ENCODE data around the gene DDC.
"Not testable (repeated sequence)": the region's sequence is repeated elsewhere in the genome, so short reads cannot be mapped to it uniquely, and the experiment has no call there.

The DDC gene

DNA sequence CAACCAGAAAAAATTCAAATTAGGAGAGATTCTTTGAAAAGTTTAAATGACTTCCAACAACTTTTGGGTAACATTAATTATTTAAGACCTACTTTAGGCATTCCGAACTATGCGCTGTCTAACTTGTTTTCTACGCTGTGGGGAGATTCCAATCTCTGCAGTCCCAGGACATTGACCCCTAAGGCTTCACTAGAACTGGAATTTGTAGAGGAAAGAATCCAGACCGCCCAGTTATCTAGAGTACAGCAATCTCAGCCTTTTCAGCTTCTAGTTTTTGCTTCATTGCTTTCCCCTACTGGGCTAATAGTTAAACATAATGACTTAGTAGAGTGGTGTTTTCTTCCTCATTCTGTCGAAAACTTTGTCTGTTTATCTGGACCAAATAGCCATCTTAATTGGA lies 14.9 kb upstream of the DDC start:
- Histone ChIP-seq H3K9ac (ENCODE audit: low read depth, low read length) (no peak overlapping the region), H3K9me3 (ENCODE audit: control insufficient read depth, insufficient read depth, low read length) (peaks cover 12% of the 10 kb centered on the region), H3K36me3 (ENCODE audit: insufficient read depth, low read length) (no peaks in the 10 kb centered on the region; the same call in 1 of the 2 replicates), H3K4me1 (ENCODE audit: insufficient read depth, low read length) (no peaks in the 10 kb centered on the region)

GRCh38 chr7:50578105-50578504 lies 12.9 kb upstream of the DDC start:
- H3K4me1 ChIP-seq (ENCODE audit: insufficient read depth, low read length); H3K9ac ChIP-seq (ENCODE audit: low read depth, low read length); H3K9me3 ChIP-seq (ENCODE audit: control insufficient read depth, insufficient read depth, low read length); H3K36me3 ChIP-seq (ENCODE audit: insufficient read depth, low read length): not testable (repeated sequence)

DNA sequence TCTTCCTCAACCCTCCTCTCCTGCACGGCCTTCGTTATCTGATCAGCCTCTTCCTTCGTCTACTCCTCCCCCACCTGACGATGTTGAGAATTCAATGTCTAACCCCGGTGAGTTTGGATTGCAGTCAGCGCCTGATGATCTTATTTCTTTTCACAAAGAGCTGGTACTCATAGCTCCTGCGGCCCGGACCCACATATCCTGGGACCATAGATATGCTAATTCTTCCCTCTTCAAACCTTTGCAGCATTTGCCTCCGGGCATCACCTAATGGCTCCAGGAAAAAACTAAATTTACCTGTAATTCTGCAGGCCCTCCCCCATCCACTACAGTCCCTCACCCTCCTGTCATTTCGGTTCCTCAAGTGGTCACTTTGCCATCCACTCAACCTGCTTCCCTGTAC lies 12.4 kb upstream of the DDC start:
- Histone ChIP-seq H3K9ac (ENCODE audit: low read depth, low read length) (no peak overlapping the region), H3K9me3 (ENCODE audit: control insufficient read depth, insufficient read depth, low read length) (peaks cover 10% of the 10 kb centered on the region), H3K4me1 (ENCODE audit: insufficient read depth, low read length) (no peaks in the 10 kb centered on the region), H3K36me3 (ENCODE audit: insufficient read depth, low read length) (no peaks in the 10 kb centered on the region)

DNA sequence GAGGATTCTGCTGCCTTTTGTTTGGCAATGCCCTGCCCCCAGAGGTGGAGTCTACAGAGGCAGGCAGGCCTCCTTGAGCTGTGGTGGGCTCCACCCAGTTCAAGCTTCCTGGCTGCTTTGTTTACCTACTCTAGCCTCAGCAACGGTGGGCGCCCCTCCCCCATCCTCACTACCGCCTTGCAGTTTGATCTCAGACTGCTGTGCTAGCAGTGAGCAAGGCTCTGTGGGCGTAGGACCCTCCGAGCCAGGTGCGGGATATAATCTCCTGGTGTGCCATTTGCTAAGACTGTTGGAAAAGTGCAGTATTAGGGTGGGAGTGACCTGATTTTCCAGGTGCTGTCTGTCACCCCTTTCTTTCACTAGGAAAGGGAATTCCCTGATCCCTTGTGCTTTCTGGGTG lies 11.2 kb upstream of the DDC start:
- H3K9me3 ChIP-seq (ENCODE audit: control insufficient read depth, insufficient read depth, low read length); H3K36me3 ChIP-seq (ENCODE audit: insufficient read depth, low read length); H3K9ac ChIP-seq (ENCODE audit: low read depth, low read length); H3K4me1 ChIP-seq (ENCODE audit: insufficient read depth, low read length): not testable (repeated sequence)

GRCh38 chr7:50567715-50568261 lies 2.6 kb upstream of the DDC start:
- Histone ChIP-seq H3K4me1 (ENCODE audit: insufficient read depth, low read length) (no peaks in the 10 kb centered on the region), H3K9me3 (ENCODE audit: control insufficient read depth, insufficient read depth, low read length) (no peaks in the 10 kb centered on the region), H3K36me3 (ENCODE audit: insufficient read depth, low read length) (no peaks in the 10 kb centered on the region), H3K9ac (ENCODE audit: low read depth, low read length) (no peak overlapping the region)

GRCh38 chr7:50565977-50566376 lies 772 bp upstream of the DDC start:
- H3K9ac ChIP-seq (ENCODE audit: low read depth, low read length): no peak overlapping the region
- no peaks in the 10 kb centered on the region for H3K36me3 ChIP-seq (ENCODE audit: insufficient read depth, low read length)
- H3K9me3 ChIP-seq (ENCODE audit: control insufficient read depth, insufficient read depth, low read length): no peaks in the 10 kb centered on the region
- no peaks in the 10 kb centered on the region for H3K4me1 ChIP-seq (ENCODE audit: insufficient read depth, low read length)

GRCh38 chr7:50565559-50565916 lies 333 bp upstream of the DDC start:
- no peak overlapping the region for H3K9ac ChIP-seq (ENCODE audit: low read depth, low read length)
- H3K4me1 ChIP-seq (ENCODE audit: insufficient read depth, low read length): no peaks in the 10 kb centered on the region
- H3K9me3 ChIP-seq (ENCODE audit: control insufficient read depth, insufficient read depth, low read length): no peaks in the 10 kb centered on the region
- H3K36me3 ChIP-seq (ENCODE audit: insufficient read depth, low read length): no peaks in the 10 kb centered on the region

DNA sequence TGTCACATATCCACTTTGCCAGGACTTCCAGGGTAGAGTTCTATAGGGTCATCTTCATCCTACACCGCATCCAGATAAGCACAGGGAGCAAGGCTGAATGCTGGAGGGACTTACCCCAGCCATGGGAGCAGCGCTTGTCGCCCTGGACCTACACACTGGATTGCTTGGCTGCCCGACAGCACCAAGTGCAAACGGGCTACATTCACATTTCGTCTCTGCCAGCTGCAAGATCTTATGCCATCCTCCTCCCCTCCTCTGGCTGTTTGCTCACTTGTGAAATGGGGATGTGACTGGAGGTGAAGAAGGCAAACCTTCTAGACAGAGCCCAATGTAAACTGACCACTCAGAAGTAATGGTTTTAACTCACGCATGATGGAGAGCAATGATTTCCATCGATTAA lies 1.0 kb downstream of the DDC start:
- Histone ChIP-seq H3K4me1 (ENCODE audit: insufficient read depth, low read length) (no peaks in the 10 kb centered on the region), H3K9ac (ENCODE audit: low read depth, low read length) (no peak overlapping the region), H3K36me3 (ENCODE audit: insufficient read depth, low read length) (no peaks in the 10 kb centered on the region), H3K9me3 (ENCODE audit: control insufficient read depth, insufficient read depth, low read length) (no peaks in the 10 kb centered on the region)

- no peak overlapping the region for H3K9ac ChIP-seq (ENCODE audit: low read depth, low read length)
- H3K9me3 ChIP-seq (ENCODE audit: control insufficient read depth, insufficient read depth, low read length): no peaks in the 10 kb centered on the region
- no peaks in the 10 kb centered on the region for H3K36me3 ChIP-seq (ENCODE audit: insufficient read depth, low read length)
- no peaks in the 10 kb centered on the region for H3K4me1 ChIP-seq (ENCODE audit: insufficient read depth, low read length)
Observed at GRCh38 chr7:50562136-50562535, 3.1 kb downstream of the DDC start.

DNA sequence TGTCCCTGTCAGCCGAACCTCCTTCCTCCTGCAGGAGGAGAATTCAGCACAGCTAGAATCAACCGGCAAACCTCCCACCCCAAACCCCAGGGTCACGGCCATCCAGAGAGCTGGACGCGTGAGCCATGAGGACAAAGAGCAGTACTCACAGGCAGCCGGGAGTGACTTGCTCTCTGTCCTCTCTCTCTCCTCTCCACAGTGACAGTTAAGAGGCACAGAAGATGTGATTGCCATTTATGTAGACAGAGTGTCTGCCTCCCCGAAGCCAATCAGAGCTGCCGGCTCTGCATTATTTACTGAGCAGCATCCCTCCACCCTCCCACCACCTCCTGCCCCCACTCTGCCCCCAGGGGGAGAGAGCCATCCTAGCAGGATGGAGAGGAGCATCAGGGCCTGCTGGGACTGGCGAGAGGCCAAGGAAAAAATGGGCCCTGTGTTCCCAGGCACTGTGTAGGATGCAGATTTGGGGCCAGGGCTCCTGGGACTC lies 4.3 kb downstream of the DDC start:
- Histone ChIP-seq H3K4me1 (ENCODE audit: insufficient read depth, low read length) (no peaks in the 10 kb centered on the region), H3K9me3 (ENCODE audit: control insufficient read depth, insufficient read depth, low read length) (no peaks in the 10 kb centered on the region), H3K36me3 (ENCODE audit: insufficient read depth, low read length) (no peaks in the 10 kb centered on the region), H3K9ac (ENCODE audit: low read depth, low read length) (no peak overlapping the region)

- Histone ChIP-seq H3K9ac (ENCODE audit: low read depth, low read length) (no peak overlapping the region), H3K4me1 (ENCODE audit: insufficient read depth, low read length) (no peaks in the 10 kb centered on the region), H3K9me3 (ENCODE audit: control insufficient read depth, insufficient read depth, low read length) (no peaks in the 10 kb centered on the region), H3K36me3 (ENCODE audit: insufficient read depth, low read length) (no peaks in the 10 kb centered on the region)
Observed at GRCh38 chr7:50559881-50560280, 5.3 kb downstream of the DDC start.

DNA sequence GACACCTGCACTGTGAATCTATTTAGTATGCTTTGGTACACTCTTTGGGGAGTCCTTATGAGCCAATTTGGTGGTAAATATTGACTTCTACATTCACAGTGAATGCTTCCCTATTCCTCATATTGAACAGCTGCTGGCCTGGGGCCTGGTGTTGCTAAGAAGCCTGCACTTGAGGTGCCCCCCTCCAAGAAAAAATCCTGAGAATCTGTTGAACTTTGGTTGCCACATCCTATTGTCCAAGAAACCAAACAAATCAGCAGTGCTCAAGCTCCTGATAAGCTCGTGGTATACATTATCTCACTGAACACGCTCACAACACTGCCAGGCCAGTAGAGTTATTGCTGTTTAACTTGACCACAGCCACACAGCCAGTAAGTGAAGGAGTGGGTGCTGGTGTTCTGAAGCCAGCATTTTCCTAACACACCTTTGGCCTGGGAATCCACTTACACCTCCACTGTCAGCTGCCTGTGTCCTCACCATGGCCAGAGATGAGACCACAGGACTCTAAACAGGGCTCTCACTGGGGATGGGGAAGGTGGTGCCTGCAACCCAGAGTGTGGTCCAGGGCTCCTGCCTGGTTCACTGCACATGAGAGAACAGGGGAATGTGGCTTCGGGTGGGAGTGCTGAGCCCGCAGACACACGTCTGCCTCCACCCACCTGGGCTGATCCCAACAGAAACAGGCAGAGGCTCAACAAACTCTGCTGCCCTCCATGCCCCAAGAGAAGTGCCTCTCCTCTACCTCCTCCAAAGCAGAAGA lies 6.7 kb downstream of the DDC start:
- Histone ChIP-seq H3K36me3 (ENCODE audit: insufficient read depth, low read length) (no peaks in the 10 kb centered on the region), H3K9me3 (ENCODE audit: control insufficient read depth, insufficient read depth, low read length) (no peaks in the 10 kb centered on the region), H3K9ac (ENCODE audit: low read depth, low read length) (no peak overlapping the region), H3K4me1 (ENCODE audit: insufficient read depth, low read length) (no peaks in the 10 kb centered on the region)

DNA sequence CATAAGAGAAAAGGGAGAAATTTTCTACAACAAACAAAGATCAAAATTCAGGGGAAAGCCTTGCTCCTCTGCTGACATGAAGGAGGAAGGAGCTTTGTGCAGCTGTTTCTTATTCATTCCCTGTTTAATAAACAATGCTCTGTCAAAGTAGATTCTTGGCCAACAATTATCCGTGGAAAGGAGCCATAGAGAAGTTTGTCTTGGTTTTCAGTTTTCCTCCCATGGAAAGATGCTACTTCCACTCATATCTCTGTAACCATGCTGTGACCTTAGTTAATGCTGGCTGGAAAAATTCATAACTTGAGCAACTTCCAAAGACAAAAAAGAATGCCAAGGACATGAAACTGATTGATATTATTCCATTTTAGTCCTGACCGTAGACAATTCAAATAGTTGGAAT lies 8.1 kb downstream of the DDC start:
- Histone ChIP-seq H3K9me3 (ENCODE audit: control insufficient read depth, insufficient read depth, low read length) (no peaks in the 10 kb centered on the region), H3K9ac (ENCODE audit: low read depth, low read length) (no peak overlapping the region), H3K36me3 (ENCODE audit: insufficient read depth, low read length) (no peaks in the 10 kb centered on the region), H3K4me1 (ENCODE audit: insufficient read depth, low read length) (no peaks in the 10 kb centered on the region)

- H3K9ac ChIP-seq (ENCODE audit: low read depth, low read length): no peak overlapping the region
- no peaks in the 10 kb centered on the region for H3K36me3 ChIP-seq (ENCODE audit: insufficient read depth, low read length)
- no peaks in the 10 kb centered on the region for H3K9me3 ChIP-seq (ENCODE audit: control insufficient read depth, insufficient read depth, low read length)
- H3K4me1 ChIP-seq (ENCODE audit: insufficient read depth, low read length): no peaks in the 10 kb centered on the region
Observed at GRCh38 chr7:50556247-50556991, 8.8 kb downstream of the DDC start.

GRCh38 chr7:50555594-50556140 lies 9.5 kb downstream of the DDC start:
- H3K4me1 ChIP-seq (ENCODE audit: insufficient read depth, low read length): no peaks in the 10 kb centered on the region
- no peak overlapping the region for H3K9ac ChIP-seq (ENCODE audit: low read depth, low read length)
- no peaks in the 10 kb centered on the region for H3K36me3 ChIP-seq (ENCODE audit: insufficient read depth, low read length)
- H3K9me3 ChIP-seq (ENCODE audit: control insufficient read depth, insufficient read depth, low read length): no peaks in the 10 kb centered on the region

Measured in ES-I3 (cell line).